Endothelial cell (in vitro differentiated cells): ENCODE results near the gene IDS. TPM values are rescaled to one million over a fixed set of nuclear protein-coding genes. Genes with fewer than 3 reads are reported as not detected.

Experiments
- DNase-seq: peaks from one replicate; pipeline ENCODE4 v3.0.0; 2021; ENCODE audit warnings: low spot score
- H3K27ac Mint-ChIP-seq: one replicate; pipeline ENCODE4 v1.8.0; 2021; ENCODE audit warnings: mixed read lengths, inconsistent platforms; ENCODE audit not compliant: unreplicated experiment
- H3K27me3 Mint-ChIP-seq: one replicate; pipeline ENCODE4 v1.8.0; 2021; ENCODE audit warnings: mild to moderate bottlenecking, moderate library complexity, mixed read lengths, inconsistent platforms; ENCODE audit not compliant: unreplicated experiment
- H3K36me3 Mint-ChIP-seq: one replicate; pipeline ENCODE4 v1.8.0; 2021; ENCODE audit warnings: mild to moderate bottlenecking, low read depth, mixed read lengths, inconsistent platforms; ENCODE audit not compliant: unreplicated experiment
- H3K4me1 Mint-ChIP-seq: one replicate; pipeline ENCODE4 v1.8.0; 2021; ENCODE audit warnings: mild to moderate bottlenecking, mixed read lengths, inconsistent platforms; ENCODE audit not compliant: unreplicated experiment
- H3K4me3 Mint-ChIP-seq: one replicate; pipeline ENCODE4 v1.8.0; 2021; ENCODE audit warnings: mild to moderate bottlenecking, mixed read lengths, inconsistent platforms; ENCODE audit not compliant: unreplicated experiment
- H3K9me3 Mint-ChIP-seq: one replicate; pipeline ENCODE4 v1.8.0; 2021; ENCODE audit warnings: mixed read lengths, inconsistent platforms; ENCODE audit not compliant: unreplicated experiment
- CTCF ChIP-seq: fragments of 200-600 bp; sonication (generic); IDR thresholded peaks from one replicate; pipeline ENCODE4 v1.5.0; 2021; ENCODE audit warnings: antibody characterized with exemption; ENCODE audit not compliant: unreplicated experiment
- total RNA-seq: library from RNA; stranded (reverse); fragmentation: NEBNext Ultra II Directional; extraction: Animal tissue kit (Norgen Biotek cat#: 25700); gene quantifications from one replicate; pipeline ENCODE4 v1.2.1, GENCODE V29; 2021; ENCODE audit not compliant: unreplicated experiment

IDS gene
- total RNA-seq, 1 donor from 2014 or later, result 99.2 TPM

- Mint-ChIP-seq H3K9me3 (no peaks in the 10 kb centered on the region), H3K4me3 (no peak overlapping the region), H3K27ac (no peak overlapping the region), H3K36me3 (no peaks in the 10 kb centered on the region), H3K27me3 (no peaks in the 10 kb centered on the region), H3K4me1 (no peaks in the 10 kb centered on the region)
- no peak for DNase-seq
- no peak for TF ChIP-seq CTCF
Observed at GRCh38 chrX:149453906-149454822, 50.9 kb downstream of the IDS start.

GRCh38 chrX:149453030-149453429 is 52.1 kb downstream of the IDS start:
- Mint-ChIP-seq H3K9me3 (no peaks in the 10 kb centered on the region), H3K27me3 (no peaks in the 10 kb centered on the region), H3K27ac (no peak overlapping the region), H3K4me3 (no peak overlapping the region), H3K4me1 (no peaks in the 10 kb centered on the region), H3K36me3 (no peaks in the 10 kb centered on the region)
- DNase-seq, result no peak
- TF ChIP-seq CTCF, result no peak

GRCh38 chrX:149433451-149433850 is 71.7 kb downstream of the IDS start:
- H3K27ac Mint-ChIP-seq, result no peak overlapping the region
- no peaks in the 10 kb centered on the region for H3K36me3 Mint-ChIP-seq
- no peak overlapping the region for H3K4me3 Mint-ChIP-seq
- no peaks in the 10 kb centered on the region for H3K27me3 Mint-ChIP-seq
- no peak for DNase-seq
- H3K9me3 Mint-ChIP-seq, result no peaks in the 10 kb centered on the region
- no peaks in the 10 kb centered on the region for H3K4me1 Mint-ChIP-seq
- no peak for TF ChIP-seq CTCF

GRCh38 chrX:149433051-149433450 is 72.1 kb downstream of the IDS start:
- no peak overlapping the region for H3K4me3 Mint-ChIP-seq
- H3K27ac Mint-ChIP-seq, result no peak overlapping the region
- TF ChIP-seq CTCF, result no peak
- no peak for DNase-seq
- H3K9me3 Mint-ChIP-seq, result no peaks in the 10 kb centered on the region
- H3K27me3 Mint-ChIP-seq, result no peaks in the 10 kb centered on the region
- no peaks in the 10 kb centered on the region for H3K4me1 Mint-ChIP-seq
- no peaks in the 10 kb centered on the region for H3K36me3 Mint-ChIP-seq

Other genes starting within 250 kb of the IDS start
- 57.4 TPM for gene EOLA1, start 35.7 kb upstream of the IDS start, total RNA-seq
- not detected for gene HSFX3, start 44.6 kb upstream of the IDS start, total RNA-seq
- gene MAGEA9B, start 82.2 kb upstream of the IDS start, total RNA-seq, result not detected
- 2.0 TPM for gene HSFX2, start 90.0 kb upstream of the IDS start, total RNA-seq
- gene TMEM185A, start 126.5 kb upstream of the IDS start, total RNA-seq, result 98.7 TPM
- not detected for gene MAGEA11, start 206.8 kb upstream of the IDS start, total RNA-seq